Common myeloid progenitor, CD34-positive (primary cell): Measurements from ENCODE around the gene GPR137.

ENCODE experiments used
- CTCF ChIA-PET: fragments of 350-600 bp; sonication (Branson Sonifier 250); formaldehyde crosslinking; loops from one replicate; lab custom pipeline; 2021; ENCODE audit warnings: antibody characterized with exemption; lab: Charles Lee
- POLR2A ChIA-PET: fragments of 350-600 bp; sonication (Branson Sonifier 250); formaldehyde crosslinking; loops from one replicate; lab custom pipeline; 2021; ENCODE audit warnings: antibody characterized with exemption; lab: Charles Lee
- DNase-seq, 3 donors: peaks; one replicate each; pipeline versions ENCODE4 v3.0.0 to v3.0.0-alpha.2; 2013
- H3K27ac ChIP-seq, 2 experiments: 1 replicate in 1 of 2; 2 replicates in 1 of 2; pipeline ENCODE4 v1.7.0; 2013; ENCODE audit warnings: inconsistent platforms in 2 of 2, low read length in 2 of 2, mild to moderate bottlenecking in 2 of 2, low read depth in 1 of 2, moderate library complexity in 1 of 2; ENCODE audit not compliant: severe bottlenecking in 2 of 2, insufficient read depth in 1 of 2, poor library complexity in 1 of 2
- H3K27me3 ChIP-seq, 5 experiments: replicated peaks in 2 of 5; 1 replicate in 3 of 5; 2 replicates in 2 of 5; pipeline versions ENCODE4 v1.6.1 to v1.7.0; 2013; ENCODE audit warnings: low read length in 4 of 5, mild to moderate bottlenecking in 2 of 5, moderate library complexity in 2 of 5, inconsistent platforms in 1 of 5; ENCODE audit not compliant: insufficient read depth in 5 of 5, control insufficient read depth in 4 of 5
- H3K36me3 ChIP-seq, 4 experiments: 1 replicate in 2 of 4; 2 replicates in 2 of 4; pipeline versions ENCODE4 v1.6.1 to v1.7.0; 2013; ENCODE audit warnings: low read length in 3 of 4, control low read depth in 1 of 4, mild to moderate bottlenecking in 1 of 4; ENCODE audit not compliant: control insufficient read depth in 4 of 4, insufficient read depth in 4 of 4
- H3K4me1 ChIP-seq, 4 experiments: 1 replicate in 3 of 4; 2 replicates in 1 of 4; pipeline versions ENCODE4 v1.6.1 to v1.7.1; 2013; ENCODE audit warnings: low read length in 3 of 4, mild to moderate bottlenecking in 3 of 4, control low read depth in 1 of 4, inconsistent platforms in 1 of 4, moderate library complexity in 1 of 4; ENCODE audit not compliant: control insufficient read depth in 4 of 4, insufficient read depth in 4 of 4; ENCODE audit errors: control extremely low read depth in 1 of 4
- H3K4me3 ChIP-seq, 7 experiments: 1 replicate in 4 of 7; 2 replicates in 3 of 7; pipeline versions ENCODE4 v1.5.1 to v1.7.0; 2013; ENCODE audit warnings: mild to moderate bottlenecking in 7 of 7, low read length in 6 of 7, moderate library complexity in 6 of 7, inconsistent platforms in 2 of 7, low read depth in 2 of 7, control low read depth in 1 of 7; ENCODE audit not compliant: insufficient read depth in 4 of 7, control insufficient read depth in 1 of 7; ENCODE audit errors: extremely low read depth in 1 of 7
- H3K9me3 ChIP-seq, 5 experiments: 1 replicate in 4 of 5; 2 replicates in 1 of 5; pipeline versions ENCODE4 v1.6.1 to v1.7.1; 2013; ENCODE audit warnings: low read length in 4 of 5, mild to moderate bottlenecking in 2 of 5, inconsistent platforms in 1 of 5, low read depth in 1 of 5, moderate library complexity in 1 of 5; ENCODE audit not compliant: control insufficient read depth in 4 of 5, insufficient read depth in 2 of 5; ENCODE audit errors: control extremely low read depth in 1 of 5
- WGBS: methylation state at CpG from one replicate; pipeline ENCODE4 v1.1.5; 2013; ENCODE audit not compliant: insufficient coverage; 5-methylcytosine and 5-hydroxymethylcytosine counted together

GPR137 gene

GRCh38 chr11:64251016-64251752, 34.5 kb upstream of the GPR137 start, which contains the start of gene PLCB3:
Gene PLCB3, plus strand, starts transcription at chr11:64251530. Its CDS starts 120 bp downstream, at chr11:64251650.
- H3K4me3 ChIP-seq = peak within 1 kb of the TSS; percentile 46 to 85 (median 75)
- H3K36me3 ChIP-seq = peaks cover 0 to 23% (median 10%) of the 10 kb centered on the region in 4 experiments
- ChIA-PET CTCF (interaction anchor here (0.9 to 12.2 kb wide), 14 partner anchors 8 to 104 kb away, joined by 3 to 177 read pairs (median 6); partner anchors contain the start of genes BAD, CATSPERZ and FERMT3), POLR2A (interaction anchor here (0.6 to 1.7 kb wide), 5 partner anchors 9 to 66 kb away, joined by 3 to 10 read pairs (median 4); partner anchors contain the start of genes FERMT3 and TRMT112)
- H3K27me3 ChIP-seq = no peaks in the 10 kb centered on the region
- peaks cover 0 to 54% (median 51%) of the 10 kb centered on the region in 4 experiments for H3K4me1 ChIP-seq
- no peaks in the 10 kb centered on the region for H3K9me3 ChIP-seq
- peak in 2 of 3 donors; percentile 49 to 55 for DNase-seq
- no peak within 1 kb of the TSS for H3K27ac ChIP-seq
- 0% methylated on average over 64 of the region's 75 CpGs for WGBS

DNA sequence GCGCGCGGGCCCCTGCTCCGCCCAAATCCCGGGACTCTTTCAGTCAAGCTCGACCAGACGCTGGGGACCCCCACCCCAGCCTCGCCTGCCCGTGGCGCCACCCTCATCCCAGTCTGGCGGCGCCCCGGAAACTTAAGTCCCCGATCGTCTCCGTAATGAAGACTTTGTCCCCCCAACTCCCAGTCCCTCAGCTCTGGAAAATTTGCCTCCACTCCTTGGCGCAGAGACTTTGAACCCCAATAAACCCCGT, 34.0 kb upstream of the GPR137 start:
- Histone ChIP-seq H3K4me3 (peak overlapping the region; percentile 46 to 85 (median 75)), H3K27ac (no peak overlapping the region), H3K9me3 (no peaks in the 10 kb centered on the region), H3K36me3 (peaks cover 0 to 28% (median 14%) of the 10 kb centered on the region in 4 experiments), H3K4me1 (peaks cover 0 to 54% (median 51%) of the 10 kb centered on the region in 4 experiments), H3K27me3 (no peaks in the 10 kb centered on the region)
- no peak for DNase-seq
- ChIA-PET CTCF (interaction anchor here (0.7 to 12.2 kb wide), 11 partner anchors 8 to 104 kb away, joined by 3 to 177 read pairs (median 5); partner anchors contain the start of genes BAD, CATSPERZ and FERMT3), POLR2A (interaction anchor here (0.6 to 0.7 kb wide), 2 partner anchors 9 to 17 kb away, joined by 3 to 4 read pairs; no protein-coding TSS in a partner anchor)
- 0% methylated on average over 12 of the region's 18 CpGs for WGBS

DNA sequence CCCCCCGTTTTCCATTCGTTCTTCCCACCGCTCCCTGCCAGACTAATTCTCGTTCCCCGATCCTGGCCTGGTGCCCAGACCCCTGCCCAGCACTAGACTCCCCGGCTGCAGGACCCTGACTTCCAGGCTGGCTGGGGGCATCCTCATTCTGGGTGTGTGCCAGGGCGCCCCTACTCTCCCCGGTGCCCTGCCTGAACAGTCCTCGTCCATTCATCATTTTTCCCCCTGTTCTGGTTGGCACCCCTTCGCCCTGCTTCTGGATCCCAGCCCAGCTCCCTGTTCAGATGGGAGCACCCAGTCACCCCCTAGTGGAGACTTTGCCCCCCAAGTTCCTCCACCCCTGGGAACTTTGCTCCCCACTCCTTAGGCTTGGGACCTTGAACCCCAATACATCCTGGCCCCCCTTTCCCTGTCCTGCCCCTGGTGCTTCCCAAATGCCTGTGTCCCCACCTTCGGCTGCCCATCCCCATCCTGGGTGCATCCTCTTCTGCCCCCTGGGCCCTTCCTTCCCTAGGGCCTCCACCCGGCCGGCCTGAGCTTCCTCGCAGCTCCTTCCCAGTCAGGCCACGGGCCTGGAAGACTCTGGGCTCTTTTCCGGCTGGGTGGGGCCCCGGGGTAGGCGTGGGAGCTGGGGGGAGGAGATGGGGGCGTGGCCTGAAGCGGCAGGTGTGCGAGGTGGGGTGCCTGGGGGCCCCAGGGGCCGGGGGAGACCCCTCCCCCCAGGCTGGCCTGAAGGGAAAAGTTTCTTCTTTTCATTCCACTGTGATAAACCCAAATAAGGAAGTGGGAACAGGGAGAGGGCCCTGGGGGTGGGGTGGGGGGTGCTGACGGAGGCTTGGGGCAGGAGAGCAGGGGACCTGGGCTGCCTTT, 33.4 kb upstream of the GPR137 start:
- ChIA-PET POLR2A (interaction anchor here (0.6 to 0.7 kb wide), 2 partner anchors 8 to 17 kb away, joined by 3 to 4 read pairs; no protein-coding TSS in a partner anchor), CTCF (interaction anchor here (0.7 to 12.2 kb wide), 9 partner anchors 9 to 103 kb away, joined by 3 to 177 read pairs (median 9); partner anchors contain the start of genes CATSPERZ and FERMT3)
- Histone ChIP-seq H3K4me1 (peaks cover 0 to 49% (median 47%) of the 10 kb centered on the region in 4 experiments), H3K4me3 (peak overlapping the region; percentile 46 to 85 (median 75)), H3K27ac (peak overlapping the region in 1 of 2 experiments; percentile 25), H3K27me3 (no peaks in the 10 kb centered on the region), H3K9me3 (no peaks in the 10 kb centered on the region), H3K36me3 (peaks cover 0 to 29% (median 17%) of the 10 kb centered on the region in 4 experiments)
- WGBS = 5% methylated on average over 13 of the region's 23 CpGs
- peak in 2 of 3 donors; percentile 21 to 25 for DNase-seq

DNA sequence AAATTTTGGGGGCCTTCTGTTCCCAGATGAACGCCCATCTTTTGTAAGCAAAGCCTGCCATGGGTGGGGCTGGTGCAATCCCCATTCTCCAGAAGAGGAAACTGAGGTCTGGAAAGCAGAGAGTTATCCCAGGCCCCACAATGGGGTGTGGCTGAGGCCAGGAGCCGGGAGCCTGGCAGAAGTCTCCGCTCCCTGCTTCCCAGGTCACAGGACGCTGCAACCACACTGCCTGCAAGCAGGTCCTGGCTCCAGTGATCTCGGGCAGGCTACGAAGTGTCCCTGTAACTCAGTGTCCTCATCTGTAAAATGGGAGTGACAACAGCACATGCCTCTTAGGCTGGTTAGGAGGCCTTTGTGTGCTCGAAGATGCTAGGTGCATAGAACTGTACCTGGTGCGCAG, 32.6 kb upstream of the GPR137 start:
- peak overlapping the region in 1 of 2 experiments; percentile 25 for H3K27ac ChIP-seq
- DNase-seq = no peak
- ChIA-PET CTCF (interaction anchor here (3.6 to 12.2 kb wide), 4 partner anchors 14 to 48 kb away, joined by 16 to 177 read pairs (median 62); partner anchors contain the start of gene FERMT3), POLR2A (no interaction called here)
- no peaks in the 10 kb centered on the region for H3K9me3 ChIP-seq
- WGBS = 86% methylated on average over 7 of the region's 8 CpGs
- peaks cover 0 to 42% (median 40%) of the 10 kb centered on the region in 4 experiments for H3K4me1 ChIP-seq
- H3K36me3 ChIP-seq = peaks cover 0 to 32% (median 18%) of the 10 kb centered on the region in 4 experiments
- no peaks in the 10 kb centered on the region for H3K27me3 ChIP-seq
- H3K4me3 ChIP-seq = peak overlapping the region in 1 of 7 experiments; percentile 85

- Histone ChIP-seq H3K27ac (no peak overlapping the region), H3K9me3 (no peaks in the 10 kb centered on the region), H3K27me3 (no peaks in the 10 kb centered on the region), H3K4me1 (peaks cover 0 to 39% (median 39%) of the 10 kb centered on the region in 4 experiments), H3K4me3 (no peak overlapping the region), H3K36me3 (peaks cover 0 to 36% (median 20%) of the 10 kb centered on the region in 4 experiments)
- CTCF ChIA-PET = interaction anchor here (1.2 to 3.7 kb wide), 4 partner anchors 11 to 49 kb away, joined by 4 to 18 read pairs (median 12); partner anchors contain the start of gene CATSPERZ
- POLR2A ChIA-PET = interaction anchor here (0.6 kb wide), 1 partner anchor 34 kb away, joined by 3 read pairs; no protein-coding TSS in a partner anchor
- 93% methylated on average over 4 of the region's 5 CpGs for WGBS
- no peak for DNase-seq
These were observed 32.2 kb upstream of the GPR137 start for GRCh38 chr11:64253481-64253880.

DNA sequence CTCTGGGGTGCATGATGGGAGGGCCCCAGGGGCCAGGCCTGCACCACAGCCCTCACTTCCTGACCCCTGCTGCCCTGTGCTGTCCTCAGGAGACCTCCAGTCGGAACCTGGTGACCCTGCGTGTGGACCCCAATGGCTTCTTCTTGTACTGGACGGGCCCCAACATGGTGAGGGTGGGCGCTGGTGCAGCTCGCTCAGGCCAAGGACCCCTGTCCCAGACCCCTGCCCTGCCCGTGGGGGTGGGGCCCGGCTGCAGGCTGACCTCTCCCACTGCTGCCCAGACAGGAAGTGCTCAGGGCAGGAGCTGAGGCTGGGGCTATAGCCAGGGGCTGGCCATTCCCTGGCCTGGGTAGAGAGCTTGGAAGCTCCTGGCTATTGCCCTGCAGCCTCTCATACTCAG, 31.3 kb upstream of the GPR137 start:
- H3K27ac ChIP-seq = no peak overlapping the region
- H3K36me3 ChIP-seq = peaks cover under 1 to 44% (median 28%) of the 10 kb centered on the region in 4 experiments
- ChIA-PET POLR2A (interaction anchor here (0.6 kb wide), 1 partner anchor 33 kb away, joined by 3 read pairs; no protein-coding TSS in a partner anchor), CTCF (interaction anchor here (1.0 to 3.7 kb wide), 5 partner anchors 10 to 50 kb away, joined by 4 to 18 read pairs (median 9); partner anchors contain the start of gene CATSPERZ)
- H3K4me1 ChIP-seq = peaks cover 0 to 35% (median 32%) of the 10 kb centered on the region in 4 experiments
- H3K9me3 ChIP-seq = no peaks in the 10 kb centered on the region
- no peaks in the 10 kb centered on the region for H3K27me3 ChIP-seq
- no peak for DNase-seq
- 97% methylated on average over 6 of the region's 7 CpGs for WGBS
- H3K4me3 ChIP-seq = no peak overlapping the region
